Sigmoid colon (tissue), 7 donors: ENCODE data around the gene PDS5A. TPM values are rescaled to one million over a fixed set of nuclear protein-coding genes. Genes with fewer than 3 reads are reported as not detected.

ENCODE experiments used
- DNase-seq: peaks from one replicate; pipeline ENCODE4 v3.0.0-alpha.2; 2019
- H3K27ac ChIP-seq, 4 donors: fragments of 200-600 bp; sonication (generic); one replicate each; pipeline ENCODE4 v1.5.1; 2016 to 2019; ENCODE audit warnings: mild to moderate bottlenecking in 1 of 4
- H3K27me3 ChIP-seq, 3 donors: fragments of 200-600 bp; sonication (generic); one replicate each; pipeline ENCODE4 v1.5.1; 2019; ENCODE audit warnings: mild to moderate bottlenecking in 1 of 3
- H3K36me3 ChIP-seq, 4 donors: fragments of 200-600 bp; sonication (generic); one replicate each; pipeline ENCODE4 v1.5.1; 2016 to 2019
- H3K4me1 ChIP-seq, 4 donors: fragments of 200-600 bp; sonication (generic); one replicate each; pipeline ENCODE4 v1.5.1; 2017 to 2019
- H3K4me3 ChIP-seq, 4 donors: fragments of 200-600 bp; sonication (generic); one replicate each; pipeline ENCODE4 v1.5.1; 2017 to 2019; ENCODE audit warnings: mild to moderate bottlenecking in 2 of 4, moderate library complexity in 1 of 4
- H3K9me3 ChIP-seq, 4 donors: fragments of 200-600 bp in 3 of 4; sonication (generic) in 3 of 4; one replicate each; pipeline versions ENCODE4 v1.5.1 to v1.6.1; 2013 to 2019
- EP300 ChIP-seq, 4 donors: sonication (generic); formaldehyde crosslinking; IDR thresholded peaks; one replicate each; pipeline ENCODE4 v1.6.1; 2017; ENCODE audit warnings: antibody characterized with exemption in 4 of 4
- POLR2A ChIP-seq, 2 donors: fragments of 450-650 bp; IDR thresholded peaks; one replicate each; pipeline ENCODE4 v1.6.1; 2016; ENCODE audit warnings: antibody characterized with exemption in 2 of 2, mild to moderate bottlenecking in 2 of 2, moderate library complexity in 2 of 2
- POLR2AphosphoS5 ChIP-seq, 4 donors: sonication (generic); formaldehyde crosslinking; IDR thresholded peaks; one replicate each; pipeline ENCODE4 v1.6.1; 2017; ENCODE audit warnings: antibody characterized with exemption in 4 of 4
- WGBS, 2 donors: extraction: QIAGEN DNeasy Blood & Tissue Kit; methylation state at CpG; one replicate each; pipeline ENCODE4 v1.1.7; 2013; 5-methylcytosine and 5-hydroxymethylcytosine counted together
- intact Hi-C: fragments of 100-400 bp; cut with DNase I; formaldehyde crosslinking; loops from one replicate; pipeline ENCODE4 v1.15.1; 2023
- polyA plus RNA-seq, 3 donors: library from polyadenylated mRNA; stranded (reverse); fragments of 200-250 nt; gene quantifications; one replicate each; pipeline ENCODE4 v1.2.3, GENCODE V29; 2013
- total RNA-seq, 4 donors: library from RNA; depleted of rRNA; stranded (reverse); fragments of >200 nt; gene quantifications; one replicate each; pipeline ENCODE4 v1.1.0, GENCODE V29; 2016
- TF ChIP-seq, protein P1 (sequence below), 4 experiments: fragments of 450-650 bp in 3 of 4; fragments of 200-600 bp in 1 of 4; IDR thresholded peaks; one replicate each; pipeline ENCODE4 v1.5.1; 2016 to 2019; ENCODE audit warnings: antibody characterized with exemption in 4 of 4, mild to moderate bottlenecking in 3 of 4, moderate library complexity in 2 of 4
- donor health status: healthy with polysubstance abuse.
- donor health status: Bipolar disorder and iron deficiency.
- donor health status: healthy.

Gene PDS5A
- total and polyA plus RNA-seq, 7 donors = 16.8 to 69.6 (median 57.1) TPM

DNA sequence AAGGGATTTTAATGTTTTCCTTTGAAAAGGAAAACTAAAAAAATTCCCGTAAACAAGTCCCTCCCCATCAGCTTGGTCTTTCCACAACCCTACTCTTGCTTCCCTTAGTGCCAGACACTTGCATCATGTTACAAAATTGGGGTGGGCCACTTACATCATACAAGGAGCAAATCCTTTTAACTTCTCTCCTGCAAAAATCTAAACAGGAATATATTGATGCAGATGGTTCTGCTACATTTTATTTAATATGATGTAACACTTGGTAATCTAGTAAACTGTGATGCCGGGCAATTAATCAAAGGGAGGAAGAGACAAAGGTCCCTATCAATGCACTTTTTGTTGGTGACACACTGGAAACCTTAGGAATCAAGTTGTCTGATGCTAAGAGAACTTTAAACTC, 154.5 kb downstream of the PDS5A start:
- DNase-seq = no peak
- WGBS, 2 donors = 87 to 90% methylated on average over 2 of the region's 2 CpGs

DNA sequence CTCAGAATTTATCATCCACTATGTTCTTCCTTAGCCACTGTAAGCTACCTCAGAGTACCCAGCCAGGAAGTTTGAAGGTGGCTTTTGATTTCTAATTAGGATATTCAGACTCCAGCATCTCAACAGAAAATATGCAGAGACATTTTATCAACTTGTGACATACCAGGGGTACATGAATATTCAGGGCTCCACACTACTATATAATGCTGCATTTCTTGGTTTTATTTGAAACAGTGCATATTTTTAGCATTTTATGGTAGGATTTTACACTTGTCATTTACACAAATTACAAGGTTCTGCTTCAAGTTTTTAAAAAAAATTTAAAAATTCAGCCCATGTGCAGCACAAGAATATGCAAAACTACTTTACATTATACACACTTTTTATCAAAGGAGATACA, 155.0 kb downstream of the PDS5A start:
- intact Hi-C loops = loop anchor here (10.0 kb wide), 1 partner anchor 128 kb away; the partner anchor contains the start of gene UBE2K
- Histone ChIP-seq H3K4me1 (no peaks in the 10 kb centered on the region), H3K36me3 (peaks cover 0 to 20% (median 2%) of the 10 kb centered on the region in 4 donors), H3K27ac (no peak overlapping the region), H3K9me3 (no peaks in the 10 kb centered on the region), H3K4me3 (no peak overlapping the region), H3K27me3 (no peaks in the 10 kb centered on the region)
- TF ChIP-seq POLR2AphosphoS5 (IDR thresholded peaks at IDR 0.05) (no peak), POLR2A (IDR thresholded peaks at IDR 0.05) (no peak), EP300 (IDR thresholded peaks at IDR 0.05) (no peak)
- TF ChIP-seq, protein P1, sequence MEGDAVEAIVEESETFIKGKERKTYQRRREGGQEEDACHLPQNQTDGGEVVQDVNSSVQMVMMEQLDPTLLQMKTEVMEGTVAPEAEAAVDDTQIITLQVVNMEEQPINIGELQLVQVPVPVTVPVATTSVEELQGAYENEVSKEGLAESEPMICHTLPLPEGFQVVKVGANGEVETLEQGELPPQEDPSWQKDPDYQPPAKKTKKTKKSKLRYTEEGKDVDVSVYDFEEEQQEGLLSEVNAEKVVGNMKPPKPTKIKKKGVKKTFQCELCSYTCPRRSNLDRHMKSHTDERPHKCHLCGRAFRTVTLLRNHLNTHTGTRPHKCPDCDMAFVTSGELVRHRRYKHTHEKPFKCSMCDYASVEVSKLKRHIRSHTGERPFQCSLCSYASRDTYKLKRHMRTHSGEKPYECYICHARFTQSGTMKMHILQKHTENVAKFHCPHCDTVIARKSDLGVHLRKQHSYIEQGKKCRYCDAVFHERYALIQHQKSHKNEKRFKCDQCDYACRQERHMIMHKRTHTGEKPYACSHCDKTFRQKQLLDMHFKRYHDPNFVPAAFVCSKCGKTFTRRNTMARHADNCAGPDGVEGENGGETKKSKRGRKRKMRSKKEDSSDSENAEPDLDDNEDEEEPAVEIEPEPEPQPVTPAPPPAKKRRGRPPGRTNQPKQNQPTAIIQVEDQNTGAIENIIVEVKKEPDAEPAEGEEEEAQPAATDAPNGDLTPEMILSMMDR (IDR thresholded peaks at IDR 0.05) = no peak
- no peak for DNase-seq

More for the DNA sequence above, 154.5 kb downstream of the PDS5A start:
- H3K27me3 ChIP-seq = no peaks in the 10 kb centered on the region
- no peak overlapping the region for H3K4me3 ChIP-seq
- intact Hi-C loops = loop anchor here (10.0 kb wide), 1 partner anchor 128 kb away; the partner anchor contains the start of gene UBE2K
- H3K4me1 ChIP-seq = no peaks in the 10 kb centered on the region
- H3K27ac ChIP-seq = no peak overlapping the region
- peaks cover 0 to 25% (median 2%) of the 10 kb centered on the region in 4 donors for H3K36me3 ChIP-seq
- no peaks in the 10 kb centered on the region for H3K9me3 ChIP-seq
- no peak for TF ChIP-seq POLR2A (IDR thresholded peaks at IDR 0.05)
- TF ChIP-seq, protein P1 (IDR thresholded peaks at IDR 0.05) = no peak
- TF ChIP-seq POLR2AphosphoS5 (IDR thresholded peaks at IDR 0.05) = no peak
- no peak for TF ChIP-seq EP300 (IDR thresholded peaks at IDR 0.05)

DNA sequence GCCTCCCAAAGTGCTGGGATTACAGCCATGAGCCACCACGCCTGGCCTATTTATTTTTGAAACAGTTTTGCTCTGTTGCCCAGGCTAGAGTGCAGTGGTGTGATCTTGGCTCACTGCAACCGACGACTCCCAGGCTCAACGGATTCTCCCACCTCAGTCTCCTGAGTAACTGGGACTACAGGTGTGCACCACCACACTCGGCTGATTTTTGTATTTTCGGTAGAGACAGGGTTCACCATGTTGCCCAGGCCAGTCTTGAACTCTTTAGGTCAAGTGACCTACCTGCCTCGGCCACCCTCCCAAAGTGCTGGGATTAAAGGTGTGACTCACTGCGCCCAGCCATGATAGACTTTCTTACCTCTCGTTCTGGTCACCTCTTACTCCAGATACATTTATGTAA, 155.8 kb downstream of the PDS5A start:
- Histone ChIP-seq H3K27ac (no peak overlapping the region), H3K9me3 (no peaks in the 10 kb centered on the region), H3K4me1 (peaks cover 0 to 3% (median under 1%) of the 10 kb centered on the region in 4 donors), H3K4me3 (no peak overlapping the region), H3K36me3 (peaks cover 0 to 15% (median 2%) of the 10 kb centered on the region in 4 donors), H3K27me3 (no peaks in the 10 kb centered on the region)
- no peak for DNase-seq
- TF ChIP-seq, protein P1 (IDR thresholded peaks at IDR 0.05) = no peak
- TF ChIP-seq POLR2A (IDR thresholded peaks at IDR 0.05) = no peak
- intact Hi-C loops = loop anchor here (10.0 kb wide), 1 partner anchor 127 kb away; the partner anchor contains the start of gene UBE2K
- WGBS, 2 donors = 96 to 97% methylated on average over 9 of the region's 9 CpGs

DNA sequence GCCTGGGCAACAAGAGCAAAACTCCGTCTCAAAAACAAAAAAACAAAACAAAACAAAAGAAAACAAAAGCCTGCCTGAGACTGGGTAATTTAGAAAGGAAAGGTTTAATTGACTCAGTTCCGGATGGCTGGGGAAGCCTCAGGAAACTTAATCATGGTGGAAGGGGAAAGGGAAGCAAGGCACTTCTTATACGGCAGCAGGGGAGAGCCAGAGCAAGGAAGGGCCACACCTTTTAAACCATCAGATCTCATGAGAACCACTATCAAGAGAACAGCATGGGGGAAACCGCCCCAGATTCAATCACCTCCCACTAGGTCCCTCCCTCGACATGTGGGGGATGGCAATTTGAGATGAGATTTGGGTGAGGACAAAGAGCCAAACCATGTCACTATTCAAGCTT, 157.5 kb downstream of the PDS5A start:
- Histone ChIP-seq H3K4me3 (no peak overlapping the region), H3K36me3 (peaks cover 0 to 6% (median 2%) of the 10 kb centered on the region in 4 donors), H3K9me3 (no peaks in the 10 kb centered on the region), H3K27ac (no peak overlapping the region), H3K27me3 (no peaks in the 10 kb centered on the region), H3K4me1 (peaks cover 0 to 8% (median 3%) of the 10 kb centered on the region in 4 donors)
- intact Hi-C loops = loop anchor here (10.0 kb wide), 1 partner anchor 125 kb away; the partner anchor contains the start of gene UBE2K
- no peak for DNase-seq
- no peak for TF ChIP-seq POLR2A (IDR thresholded peaks at IDR 0.05)
- TF ChIP-seq, protein P1 (IDR thresholded peaks at IDR 0.05) = no peak
- no peak for TF ChIP-seq POLR2AphosphoS5 (IDR thresholded peaks at IDR 0.05)
- no peak for TF ChIP-seq EP300 (IDR thresholded peaks at IDR 0.05)
- WGBS, 2 donors = 83 to 86% methylated on average over 5 of the region's 5 CpGs

DNA sequence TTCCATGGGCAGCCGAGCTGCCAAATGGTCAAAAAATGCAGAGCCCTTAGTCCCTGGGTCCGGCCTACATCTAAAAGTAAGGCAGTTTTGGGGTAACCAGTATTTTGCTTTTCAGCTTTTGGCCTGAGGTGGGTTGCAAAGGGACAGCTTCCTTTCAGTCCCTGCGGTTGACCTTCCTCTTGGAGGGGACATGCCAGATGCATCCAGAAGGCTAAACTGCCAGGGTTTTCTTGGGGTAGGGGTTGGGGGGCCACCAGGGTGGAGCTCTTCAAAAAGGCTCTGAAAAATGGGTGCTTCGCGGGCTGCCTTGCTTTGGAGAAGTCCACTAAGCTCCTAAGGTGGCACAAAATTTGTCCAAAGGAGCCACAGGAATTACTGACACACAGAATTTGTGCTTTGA, 159.1 kb downstream of the PDS5A start:
- Histone ChIP-seq H3K4me3 (no peak overlapping the region), H3K36me3 (no peaks in the 10 kb centered on the region), H3K27ac (no peak overlapping the region), H3K27me3 (no peaks in the 10 kb centered on the region), H3K9me3 (no peaks in the 10 kb centered on the region), H3K4me1 (peaks cover 0 to 8% (median 3%) of the 10 kb centered on the region in 4 donors)
- intact Hi-C loops = no loop called here
- 96 to 98% methylated on average over 5 of the region's 5 CpGs for WGBS, 2 donors
- TF ChIP-seq, protein P1 (IDR thresholded peaks at IDR 0.05) = no peak
- TF ChIP-seq EP300 (IDR thresholded peaks at IDR 0.05) = no peak
- no peak for TF ChIP-seq POLR2A (IDR thresholded peaks at IDR 0.05)
- TF ChIP-seq POLR2AphosphoS5 (IDR thresholded peaks at IDR 0.05) = no peak
- DNase-seq = no peak
